Measurements from ENCODE around the gene SLC1A4.
A peak's percentile ranks its signal among the peaks of the same experiment; 100 is the strongest.
"Not testable (repeated sequence)": the region's sequence is repeated elsewhere in the genome, so short reads cannot be mapped to it uniquely, and the experiment has no call there.

SLC1A4 gene

GRCh38 chr2:65027616-65028244 lies 38.5 kb downstream of the SLC1A4 start:
- no peak for DNase-seq

DNA sequence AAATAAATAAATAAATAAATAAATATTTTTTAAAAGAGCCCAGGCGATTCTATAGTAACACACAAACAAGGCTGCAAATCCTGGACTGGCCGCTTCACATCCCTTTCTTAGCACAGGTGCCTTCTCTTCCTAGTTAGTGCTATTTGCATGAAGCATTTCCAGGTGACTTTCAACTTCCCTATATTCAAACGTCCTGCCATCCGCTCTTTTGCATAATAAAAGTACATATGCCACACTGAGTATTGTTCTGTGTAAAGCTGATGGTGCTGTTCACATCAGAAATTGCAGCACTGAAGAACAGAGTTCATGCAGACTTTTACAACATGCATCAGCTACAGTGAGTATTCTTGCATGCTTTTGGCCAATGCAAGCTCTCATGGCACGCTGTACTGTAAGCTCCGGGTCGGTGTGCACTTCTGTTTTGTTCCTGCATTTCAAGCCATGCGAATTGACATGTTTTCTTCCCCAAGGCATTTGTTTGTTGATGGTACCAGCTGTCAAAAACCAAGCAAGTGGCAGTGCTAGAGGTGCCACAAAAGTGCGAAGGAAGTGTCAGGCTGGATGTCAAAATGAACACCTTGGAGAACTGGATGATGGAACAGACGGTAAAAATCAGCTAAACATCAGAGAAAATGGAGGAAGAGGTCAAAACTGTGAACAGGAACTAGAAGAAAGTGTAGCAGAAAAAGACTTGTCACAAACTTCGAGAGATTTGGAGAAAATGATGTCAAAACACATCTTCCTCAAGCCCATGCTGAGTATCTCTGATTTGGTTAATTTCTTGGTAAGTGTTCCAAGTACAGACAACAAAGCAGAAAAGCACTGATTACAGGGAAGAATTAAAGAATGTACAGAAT lies 41.5 kb downstream of the SLC1A4 start:
- DNase-seq, result no peak

DNA sequence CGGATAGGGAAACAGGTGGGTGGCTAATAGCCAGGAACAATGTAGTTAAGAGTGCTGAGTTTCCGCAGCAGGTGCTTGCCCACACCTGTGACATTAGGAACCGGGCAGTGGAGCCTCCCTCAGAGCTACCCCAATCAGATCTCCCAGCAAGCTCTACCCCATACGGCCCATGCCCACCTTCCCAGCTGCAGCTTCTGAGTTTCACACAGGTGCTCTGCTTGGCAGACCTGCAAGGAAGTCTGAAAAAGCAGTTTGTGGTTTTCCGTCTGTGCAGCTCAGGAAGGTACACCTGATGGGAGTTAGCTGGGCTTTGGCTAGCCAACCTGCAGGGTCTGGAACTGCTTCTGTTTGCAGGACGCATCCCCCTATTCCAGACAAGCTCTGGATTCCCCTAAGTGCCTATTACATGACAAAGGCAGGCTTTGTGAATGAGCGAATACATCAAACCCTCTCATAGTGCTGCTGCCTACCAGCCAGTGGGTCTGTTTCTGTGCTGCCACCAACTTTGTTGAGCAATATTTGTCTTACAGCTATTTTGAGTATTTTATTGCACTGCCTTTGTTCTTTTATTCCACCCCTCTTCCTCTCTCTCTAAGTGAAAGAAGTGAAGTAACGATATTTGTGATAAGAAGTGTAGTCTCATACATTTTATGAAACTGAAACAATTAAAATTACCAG lies 42.3 kb downstream of the SLC1A4 start:
- DNase-seq, result no peak

DNA sequence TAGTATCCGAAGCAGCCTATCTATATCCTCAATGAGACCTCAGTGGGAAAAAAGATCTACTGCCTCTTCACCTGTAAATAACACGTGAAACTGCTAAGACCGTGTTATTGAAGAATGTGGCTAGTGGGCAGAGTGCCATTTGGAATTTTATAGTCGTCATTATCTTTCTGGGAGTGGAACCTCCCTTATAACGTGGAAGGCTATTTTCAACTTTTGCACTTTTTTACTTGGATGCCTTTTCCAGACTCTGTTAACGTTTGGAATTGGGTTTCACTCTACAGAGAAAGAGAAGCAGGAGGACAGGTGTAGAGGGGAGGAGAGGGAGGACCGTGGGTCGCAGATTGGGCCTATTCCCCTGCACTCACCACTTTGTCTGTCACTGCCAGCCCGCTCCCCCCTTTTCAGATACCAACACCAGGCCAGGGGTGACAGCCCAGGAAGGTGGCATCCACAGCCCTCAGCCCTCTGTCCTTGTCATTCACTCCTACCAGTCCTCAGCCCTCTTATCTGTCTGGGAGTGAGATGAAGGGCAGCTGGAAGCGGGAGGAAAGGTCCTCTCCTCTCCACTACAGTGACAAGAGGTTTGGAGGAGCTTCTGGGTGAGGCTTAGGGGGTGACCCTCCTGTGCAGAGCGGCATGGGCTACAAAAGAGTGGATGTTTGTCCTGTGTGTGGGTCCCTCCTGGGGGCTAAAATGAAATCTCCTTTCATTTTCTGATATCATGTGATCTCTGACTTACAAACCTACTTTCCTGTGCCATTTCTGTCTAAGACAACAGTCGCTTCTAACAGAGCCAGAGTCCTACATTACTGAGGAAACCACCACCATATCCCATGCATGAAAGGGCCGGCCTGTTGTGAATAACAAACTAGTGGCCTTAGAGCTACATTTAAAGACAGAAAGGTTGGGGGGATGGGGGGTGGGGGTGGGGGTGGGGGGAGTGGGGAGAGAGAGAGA lies 43.1 kb downstream of the SLC1A4 start:
- DNase-seq, result no peak

DNA sequence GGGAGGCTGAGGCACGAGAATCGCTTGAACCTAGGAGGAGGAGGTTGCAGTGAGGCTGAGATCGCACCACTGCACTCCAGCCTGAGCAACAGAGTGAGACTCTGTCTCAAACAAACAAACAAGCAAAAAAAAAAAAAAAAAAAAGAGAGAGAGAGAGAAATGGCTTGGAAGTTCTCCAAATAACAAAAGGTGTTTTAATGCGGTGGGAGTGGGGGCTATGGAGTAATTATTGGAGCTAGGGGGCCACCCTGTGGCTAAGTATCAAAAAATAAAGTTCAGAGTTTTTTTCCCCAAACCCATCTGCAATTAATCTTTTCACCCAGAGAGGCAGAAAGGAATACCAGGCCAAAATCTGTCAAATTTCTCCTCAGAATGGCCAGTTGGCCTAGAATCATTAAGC lies 44.0 kb downstream of the SLC1A4 start:
- DNase-seq, result no peak

DNA sequence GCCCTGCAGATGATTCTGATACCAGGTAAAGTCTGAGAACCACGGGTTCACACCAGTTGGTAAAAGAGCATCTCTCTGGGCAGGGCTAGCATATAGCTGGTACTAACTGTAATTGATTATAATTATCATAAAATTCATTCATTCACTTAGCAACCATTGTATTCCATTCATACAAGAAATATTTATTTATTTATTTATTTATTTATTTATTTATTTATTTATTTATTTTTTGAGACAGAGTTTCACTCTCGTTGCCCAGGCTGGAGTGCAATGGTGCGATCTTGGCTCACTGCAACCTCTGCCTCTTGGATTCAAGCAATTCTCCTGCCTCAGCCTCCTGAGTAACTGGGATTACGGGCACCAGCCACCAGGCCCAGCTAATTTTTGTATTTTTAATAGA lies 44.5 kb downstream of the SLC1A4 start:
- not testable (repeated sequence) for DNase-seq

- DNase-seq, result no peak
Measured at GRCh38 chr2:65035351-65035943, 46.2 kb downstream of the SLC1A4 start.

GRCh38 chr2:65037178-65037577 lies 48.0 kb downstream of the SLC1A4 start:
- no peak for DNase-seq

DNA sequence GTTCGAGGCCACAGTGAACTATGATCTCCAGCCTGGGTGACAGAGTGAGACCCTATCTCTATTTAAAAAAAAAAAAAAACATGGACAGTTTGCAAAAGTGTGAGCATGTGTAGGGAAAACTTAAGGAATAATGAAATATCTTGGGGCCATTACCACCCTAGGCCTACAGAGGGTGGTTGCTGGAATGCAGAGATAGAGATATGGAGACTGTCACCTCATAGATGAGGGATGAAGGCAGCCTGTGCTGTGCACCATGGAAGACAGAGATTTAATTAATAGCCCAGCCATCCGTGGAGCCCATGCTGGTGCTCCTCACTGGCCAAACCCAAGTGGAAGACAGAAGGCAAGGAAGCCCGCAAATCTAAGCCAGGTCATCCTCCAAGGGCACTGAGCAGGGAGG lies 50.4 kb downstream of the SLC1A4 start:
- DNase-seq, result no peak

DNA sequence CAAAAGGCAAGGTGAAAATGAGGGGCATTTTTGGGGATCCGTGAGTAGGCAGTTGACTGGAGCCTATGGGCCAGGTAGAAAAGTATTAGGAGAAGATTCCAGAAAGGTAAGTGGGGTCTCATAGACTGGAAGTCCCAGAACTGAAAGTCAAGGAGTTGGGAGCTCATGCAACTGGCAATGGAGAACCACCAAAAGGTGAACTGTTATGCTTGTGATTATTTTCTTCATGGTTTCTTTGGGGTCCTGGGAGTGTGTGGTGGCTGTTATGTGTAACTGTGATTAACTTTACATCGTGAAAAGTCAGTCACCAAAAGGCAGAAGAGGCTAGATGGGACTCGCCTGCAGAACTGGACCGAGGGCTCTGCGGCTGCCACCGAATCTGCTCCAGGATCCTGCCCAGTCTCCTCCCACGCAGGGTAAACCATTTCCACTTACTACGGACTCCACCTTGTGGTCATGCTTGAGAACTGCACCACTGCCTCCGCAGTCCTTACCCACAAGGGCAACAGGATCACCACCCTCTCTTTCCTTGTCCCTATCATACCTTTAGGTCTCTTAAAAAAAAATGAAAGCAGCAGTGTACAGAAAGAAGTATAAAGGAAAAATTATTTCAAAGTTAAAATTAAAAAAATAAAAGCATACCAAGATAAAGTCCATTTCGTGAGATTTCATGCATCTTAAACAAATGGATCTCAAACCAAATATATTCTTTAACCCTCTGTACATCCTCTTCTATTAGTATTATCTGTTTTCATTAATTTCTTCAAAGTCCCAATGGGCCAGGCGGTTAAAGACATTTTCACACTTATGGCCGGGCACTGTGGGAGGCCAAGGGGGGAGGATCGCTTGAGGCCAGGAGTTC lies 51.4 kb downstream of the SLC1A4 start:
- DNase-seq, result peak; percentile 57 to 70

DNA sequence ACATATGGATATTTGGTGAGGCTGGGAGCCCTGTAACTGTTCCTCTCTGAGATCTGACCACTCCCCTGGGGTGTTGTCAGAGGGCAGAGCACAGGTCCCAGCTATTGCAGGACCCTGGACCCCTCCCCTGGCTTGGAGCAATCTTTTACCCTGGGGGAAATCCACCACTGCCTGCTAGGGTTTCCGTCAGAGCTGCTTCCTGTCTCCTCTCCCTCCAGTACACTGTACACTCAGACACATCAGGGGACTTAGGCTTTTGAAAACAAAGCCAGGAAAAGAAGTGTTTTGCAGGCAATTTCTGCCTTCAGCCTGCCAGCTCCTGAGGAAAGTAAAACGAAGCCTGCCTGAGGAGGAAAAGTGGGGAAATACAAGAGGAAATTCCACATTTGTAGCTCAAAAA lies 53.8 kb downstream of the SLC1A4 start:
- no peak for DNase-seq

DNA sequence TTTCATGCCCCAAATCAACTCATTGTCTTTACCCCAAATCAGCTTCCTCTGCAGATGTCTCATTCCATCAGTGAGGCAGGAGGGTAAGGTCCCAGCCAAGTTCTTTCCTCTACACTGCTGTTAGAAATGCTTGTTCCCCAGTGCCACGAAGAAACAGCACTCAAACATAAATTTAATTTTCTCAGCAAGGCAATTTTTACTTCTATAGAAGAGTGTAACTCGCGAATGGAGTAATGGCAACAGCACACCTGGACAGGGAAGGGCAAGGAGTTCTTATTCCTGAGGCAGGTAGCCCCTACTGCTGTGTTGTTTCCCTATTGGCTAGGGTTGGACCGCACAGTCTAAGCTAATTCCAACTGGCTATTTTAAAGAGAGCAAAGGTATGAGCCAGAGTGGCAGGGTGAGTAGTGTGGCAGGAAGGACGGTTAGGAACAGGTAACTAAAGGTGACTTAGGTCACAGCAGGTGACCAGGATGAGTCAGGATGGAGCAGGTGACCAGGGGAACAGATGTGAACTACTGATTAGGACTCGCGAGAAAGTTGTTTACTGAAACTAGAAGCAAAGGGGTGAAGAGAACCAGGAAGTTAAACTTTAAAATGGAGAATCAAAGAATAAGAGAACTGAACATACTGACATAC lies 55.0 kb downstream of the SLC1A4 start:
- no peak for DNase-seq

- DNase-seq, result no peak
Measured at GRCh38 chr2:65045651-65046050, 56.5 kb downstream of the SLC1A4 start.

DNA sequence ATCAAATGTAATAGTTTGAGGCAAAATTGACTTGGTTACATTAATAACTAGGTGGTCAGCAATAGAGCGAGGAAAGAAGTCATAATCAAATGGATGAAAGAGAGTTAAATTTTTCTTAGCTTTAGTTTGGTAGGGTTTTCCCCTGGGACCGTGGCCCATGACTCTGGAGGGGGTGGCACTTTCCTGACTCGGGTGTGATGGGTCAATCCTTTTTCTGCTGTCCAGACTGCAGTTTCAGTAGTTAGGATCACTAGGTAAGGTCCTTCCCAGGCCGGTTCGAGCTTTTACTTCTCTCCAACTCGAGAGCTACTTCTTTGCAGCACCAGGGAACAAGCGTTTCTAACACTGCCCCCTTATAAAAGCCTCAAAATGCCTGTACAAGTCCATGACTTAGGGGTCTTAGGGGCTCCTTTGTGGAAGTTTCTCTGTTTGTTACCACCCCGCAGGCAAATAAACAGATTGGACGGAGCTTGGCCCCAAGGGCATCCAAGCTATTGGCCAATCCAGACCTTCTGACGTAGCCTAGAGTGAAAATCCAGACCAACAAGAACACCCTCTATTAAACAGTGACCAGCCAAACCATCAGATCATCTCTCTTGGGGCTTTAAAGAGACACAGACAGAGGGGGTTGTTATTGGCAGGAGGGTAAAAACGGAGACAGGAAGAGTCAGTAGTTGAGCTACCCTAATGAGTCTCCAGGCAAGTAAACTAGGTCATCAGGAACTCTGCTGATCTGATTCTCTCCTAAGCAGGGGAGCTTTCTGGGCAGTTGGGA lies 57.6 kb downstream of the SLC1A4 start:
- no peak for DNase-seq

GRCh38 chr2:65049010-65049639 lies 59.9 kb downstream of the SLC1A4 start:
- no peak for DNase-seq

GRCh38 chr2:65050931-65051330 lies 61.7 kb downstream of the SLC1A4 start:
- no peak for DNase-seq

DNA sequence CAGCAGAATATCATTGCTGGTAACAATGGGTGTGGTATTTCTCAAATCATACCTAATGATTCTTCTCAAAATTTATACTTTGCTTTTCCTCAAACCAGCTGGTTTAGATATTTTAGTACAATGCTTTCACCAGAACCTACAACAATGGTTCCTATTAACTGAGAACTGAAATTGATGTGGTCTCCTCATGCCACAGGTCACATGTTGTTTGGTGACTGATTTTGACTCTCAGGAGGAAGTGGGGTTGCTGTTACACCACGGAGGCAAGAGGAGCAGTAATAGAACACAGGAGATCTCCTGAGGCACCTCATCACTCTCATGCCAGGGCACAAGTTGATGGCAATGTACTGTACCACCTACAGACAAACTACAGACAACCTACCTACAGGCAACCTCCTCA lies 64.0 kb downstream of the SLC1A4 start:
- no peak for DNase-seq

DNA sequence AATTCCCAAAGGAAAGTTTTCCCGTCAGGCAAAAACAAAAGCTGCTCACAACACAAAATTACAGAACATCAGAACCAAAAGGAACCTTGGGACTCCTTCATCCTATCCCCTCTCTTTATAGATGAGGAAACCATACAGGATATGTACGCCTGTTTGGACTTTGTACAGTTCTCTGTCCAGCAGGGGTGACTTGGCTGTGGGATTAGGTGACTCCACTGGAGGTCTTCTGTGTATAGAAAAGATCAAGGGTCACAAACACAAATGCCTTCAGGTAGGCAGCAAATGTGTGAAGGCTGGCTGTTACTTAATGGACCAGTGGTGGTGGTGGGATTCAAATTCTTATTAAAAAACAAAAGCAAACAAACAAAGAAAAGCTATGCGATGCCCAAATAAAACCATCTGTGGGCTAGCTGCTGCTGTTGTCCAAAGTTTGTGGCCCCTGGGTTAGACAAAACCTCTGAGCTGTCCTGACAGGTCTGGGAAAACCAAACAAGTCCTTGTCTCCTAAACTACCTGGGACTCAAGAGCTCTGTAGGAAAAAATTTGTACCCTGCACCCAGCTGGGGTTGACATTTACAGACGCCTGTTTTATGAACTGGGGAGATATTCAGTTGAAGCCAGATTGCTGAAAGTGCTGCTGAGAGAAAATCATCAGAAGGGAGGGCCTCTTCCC lies 65.7 kb downstream of the SLC1A4 start:
- DNase-seq, result no peak

Measured in stimulated activated CD4-positive, alpha-beta T cell treated with anti-CD3 and anti-CD28 coated beads, Interleukin-4, amount 100 ng/mL, for 4 hours (primary cell).